GM12878 (cell line): ENCODE data around the gene CARM1. TPM values are rescaled to one million over a fixed set of nuclear protein-coding genes. Genes with fewer than 3 reads are reported as not detected.

Experiments used
- ATAC-seq: fragments of 200-7000 bp; cut with Tn5 transposase; 3 replicates; pipeline ENCODE4 v1.9.1; 2020; ENCODE audit warnings: mild to moderate bottlenecking, moderate library complexity
- BruUV-seq: library from RNA; stranded (reverse); fragments of 400-500 nt; replicated peaks from 2 replicates; lab custom pipeline; 2021; lab: Mats Ljungman, UMichigan
- CTCF ChIA-PET: fragments of 300-600 bp; sonication (Branson Sonifier 250); formaldehyde crosslinking; extraction: SDS; loops from one replicate; lab custom pipeline; 2021; ENCODE audit warnings: inconsistent platforms; lab: Yijun Ruan, JAX
- POLR2A ChIA-PET: fragments of 350-600 bp; formaldehyde crosslinking; extraction: SDS; loops from one replicate; lab custom pipeline; 2021; ENCODE audit warnings: inconsistent platforms; lab: Charles Lee
- RAD21 ChIA-PET: fragments of 300-600 bp; sonication (Branson Sonifier 250); formaldehyde crosslinking; loops from one replicate; lab custom pipeline; 2023; ENCODE audit warnings: antibody characterized with exemption; ENCODE audit not compliant: unreplicated experiment; lab: Charles Lee
- SMC1A ChIA-PET: fragments of 300-600 bp; sonication (Branson Sonifier 250); formaldehyde crosslinking; loops from one replicate; lab custom pipeline; 2023; ENCODE audit not compliant: unreplicated experiment, uncharacterized antibody; lab: Charles Lee
- DNase-seq: peaks from one replicate; pipeline ENCODE4 v3.0.0-alpha.2; 2011; ENCODE audit warnings: low read depth, low spot score
- FAIRE-seq: peaks from 3 replicates; lab custom pipeline; 2011; peaks lifted over from hg19 to GRCh38; lab: Jason Lieb, UNC
- H2AFZ ChIP-seq: 2 replicates; pipeline ENCODE4 v1.6.0; 2011; ENCODE audit warnings: low read depth, low read length, control low read depth; ENCODE audit not compliant: control insufficient read depth
- H3K27ac ChIP-seq: 2 replicates; pipeline ENCODE4 v1.5.1; 2011; ENCODE audit warnings: control low read depth; ENCODE audit not compliant: control insufficient read depth, insufficient read depth
- H3K27me3 ChIP-seq, 2 experiments: replicated peaks in 1 of 2; 2 replicates each; pipeline versions ENCODE4 v1.6.0 to v1.6.1; 2011; ENCODE audit warnings: low read length in 1 of 2; ENCODE audit not compliant: control insufficient read depth in 2 of 2, insufficient read depth in 2 of 2
- H3K36me3 ChIP-seq, 2 experiments: 2 replicates each; pipeline ENCODE4 v1.5.1; 2011; ENCODE audit warnings: low read length in 1 of 2; ENCODE audit not compliant: control insufficient read depth in 2 of 2, insufficient read depth in 2 of 2
- H3K4me1 ChIP-seq: 2 replicates; pipeline ENCODE4 v1.6.1; 2011; ENCODE audit warnings: mild to moderate bottlenecking, low read length, moderate library complexity, mixed read lengths; ENCODE audit not compliant: control insufficient read depth, insufficient read depth
- H3K4me2 ChIP-seq: 2 replicates; pipeline ENCODE4 v1.6.0; 2011; ENCODE audit warnings: control low read depth; ENCODE audit not compliant: control insufficient read depth, insufficient read depth
- H3K4me3 ChIP-seq: fragments of 200-600 bp; sonication (generic); 2 replicates; pipeline ENCODE4 v1.5.1; 2016
- H3K79me2 ChIP-seq: 2 replicates; pipeline ENCODE4 v1.6.0; 2011; ENCODE audit warnings: low read length; ENCODE audit not compliant: control insufficient read depth, insufficient read depth
- H3K9ac ChIP-seq: 2 replicates; pipeline ENCODE4 v1.8.0; 2011; ENCODE audit warnings: low read length, control low read depth, mixed read lengths; ENCODE audit not compliant: control insufficient read depth, insufficient read depth
- H3K9me3 ChIP-seq: replicated peaks from 3 replicates; pipeline ENCODE4 v1.5.1; 2011; ENCODE audit warnings: mild to moderate bottlenecking, low read length; ENCODE audit not compliant: control insufficient read depth, insufficient read depth
- H4K20me1 ChIP-seq: 2 replicates; pipeline ENCODE4 v1.6.0; 2011; ENCODE audit not compliant: control insufficient read depth, insufficient read depth
- ASH2L ChIP-seq: fragments of 300-600, 200-600 bp; sonication (generic); IDR thresholded peaks from 2 replicates; pipeline ENCODE4 v1.6.1; 2017; ENCODE audit warnings: low read depth, mild to moderate bottlenecking, borderline replicate concordance
- E4F1 ChIP-seq: fragments of 450-650 bp; IDR thresholded peaks from 2 replicates; pipeline ENCODE4 v1.6.1; 2018; ENCODE audit warnings: borderline replicate concordance, mild to moderate bottlenecking; ENCODE audit not compliant: partially characterized antibody
- HCFC1 ChIP-seq: fragments of 150-350 bp; IDR thresholded peaks from 2 replicates; pipeline ENCODE4 v1.6.1; 2014; ENCODE audit warnings: low read length
- STAT3 ChIP-seq: IDR thresholded peaks from 2 replicates; pipeline ENCODE4 v1.6.1; 2011; ENCODE audit warnings: low read depth, low read length, improper control_type of control experiment
- ZNF384 ChIP-seq: IDR thresholded peaks from 2 replicates; pipeline ENCODE4 v1.6.1; 2012; ENCODE audit warnings: low read depth, mild to moderate bottlenecking, low read length, improper control_type of control experiment, borderline replicate concordance
- WGBS: methylation state at CpG from one replicate; pipeline ENCODE4 v1.1.6; 2016; ENCODE audit warnings: low lambda C conversion rate; ENCODE audit not compliant: insufficient replicate concordance, insufficient coverage; ENCODE audit errors: missing lambda C conversion rate; 5-methylcytosine and 5-hydroxymethylcytosine counted together
- in situ Hi-C: fragments of 300-500 bp; cut with MboI; formaldehyde crosslinking; loops from 9 replicates; pipeline ENCODE4 v1.14.3; 2018; ENCODE audit warnings: mixed read lengths
- intact Hi-C: fragments of 100-400 bp; cut with micrococcal nuclease; formaldehyde crosslinking; loops from one replicate; pipeline ENCODE4 v1.14.2; 2022; ENCODE audit not compliant: unreplicated experiment
- polyA plus RNA-seq, 11 experiments: library from polyadenylated mRNA; depleted of rRNA in 4 of 11; unstranded in 6 of 11; stranded (reverse) in 5 of 11; fragments of >200 nt; fragmentation: Nextera tagmentation in 4 of 11; fragmentation: Illumina TruSeq in 1 of 11; extraction: Ambion mirVana in 4 of 11; extraction: Trizol in 1 of 11; gene quantifications; 1 replicate in 1 of 11; 2 replicates in 10 of 11; pipeline versions ENCODE4 v1.2.1 to v1.2.3, GENCODE V29; 2011 to 2016; ENCODE audit warnings: inconsistent platforms in 2 of 11, missing spikeins in 2 of 11, low read depth in 1 of 11
- total RNA-seq, 4 experiments: library from RNA; depleted of rRNA in 3 of 4; stranded (reverse); fragments of >200 nt in 3 of 4; fragmentation: Illumina TruSeq in 1 of 4; extraction: Trizol in 1 of 4; gene quantifications; 2 replicates each; pipeline versions ENCODE4 v1.2.1 to v1.2.3, GENCODE V29; 2013 to 2021

The CARM1 gene
- total and polyA plus RNA-seq, 10 of the 15 experiments (the other 5 are each of a cell fraction or from before 2014, with no cell fraction given), result 0.45 to 116 (median 39.7) TPM

DNA sequence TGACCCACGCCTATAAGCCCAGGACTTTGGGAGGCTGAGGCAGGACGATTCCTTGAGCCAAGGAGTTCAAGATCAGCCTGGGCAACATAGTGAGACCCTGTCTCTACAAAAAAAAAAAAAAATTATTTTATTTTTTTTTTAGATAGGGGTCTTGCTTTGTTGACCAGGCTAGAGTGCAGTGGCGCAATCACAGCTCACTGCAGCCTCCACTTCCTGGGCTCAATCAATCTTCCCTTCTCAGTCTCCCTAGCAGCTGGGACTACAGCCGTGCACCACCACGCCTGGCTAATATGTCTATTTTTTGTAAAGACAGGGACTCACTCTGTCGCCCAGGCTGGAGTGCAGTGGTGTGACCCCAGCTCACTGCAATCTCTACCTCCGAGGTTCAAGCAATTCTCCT is 18.4 kb upstream of the CARM1 start:
- no peak for DNase-seq
- H3K4me3 ChIP-seq, result no peak overlapping the region
- H3K9ac ChIP-seq, result no peak overlapping the region
- peaks cover 5% of the 10 kb centered on the region for H3K4me1 ChIP-seq
- ChIA-PET SMC1A (interaction anchor here (0.8 to 2.3 kb wide), 3 partner anchors 11 to 136 kb away, joined by 3 to 10 read pairs (median 3); partner anchors contain the start of gene DNM2), POLR2A (interaction anchor here (0.5 to 1.1 kb wide), 2 partner anchors 11 to 387 kb away, joined by 3 to 7 read pairs; no protein-coding TSS in a partner anchor), CTCF (interaction anchor here (1.4 to 4.0 kb wide), 2 partner anchors 11 to 136 kb away, joined by 6 to 42 read pairs; partner anchors contain the start of gene DNM2), RAD21 (interaction anchor here (0.8 to 2.2 kb wide), 2 partner anchors 12 to 16 kb away, joined by 3 to 8 read pairs; no protein-coding TSS in a partner anchor)
- no peaks in the 10 kb centered on the region for H3K79me2 ChIP-seq
- BruUV-seq, result no TSS peak
- no peaks in the 10 kb centered on the region for H3K27me3 ChIP-seq
- H2AFZ ChIP-seq, result no peak overlapping the region
- in situ Hi-C loops (no loop called here), intact Hi-C loops (no loop called here)
- 17% methylated on average over 7 of the region's 7 CpGs for WGBS
- FAIRE-seq, result no peak
- H3K4me2 ChIP-seq, result no peak overlapping the region
- H3K27ac ChIP-seq, result no peak overlapping the region
- no peak for TF ChIP-seq HCFC1
- TF ChIP-seq E4F1, result no peak
- no peak for TF ChIP-seq ZNF384
- no peak for TF ChIP-seq ASH2L
- TF ChIP-seq STAT3, result no peak
- H4K20me1 ChIP-seq, result no peaks in the 10 kb centered on the region
- ATAC-seq, result no peak
- no peaks in the 10 kb centered on the region for H3K9me3 ChIP-seq
- no peaks in the 10 kb centered on the region for H3K36me3 ChIP-seq
